Iris pigment epithelial cell (primary cell): ENCODE measurements around the gene LPIN1.
A peak's percentile ranks its signal among the peaks of the same experiment; 100 is the strongest.
"Not testable (repeated sequence)": the region's sequence is repeated elsewhere in the genome, so short reads cannot be mapped to it uniquely, and the experiment has no call there.

Experiments
- DNase-seq: peaks from one replicate; pipeline ENCODE4 v3.0.0-alpha.2; 2011; ENCODE audit warnings: low read depth

The LPIN1 gene

DNA sequence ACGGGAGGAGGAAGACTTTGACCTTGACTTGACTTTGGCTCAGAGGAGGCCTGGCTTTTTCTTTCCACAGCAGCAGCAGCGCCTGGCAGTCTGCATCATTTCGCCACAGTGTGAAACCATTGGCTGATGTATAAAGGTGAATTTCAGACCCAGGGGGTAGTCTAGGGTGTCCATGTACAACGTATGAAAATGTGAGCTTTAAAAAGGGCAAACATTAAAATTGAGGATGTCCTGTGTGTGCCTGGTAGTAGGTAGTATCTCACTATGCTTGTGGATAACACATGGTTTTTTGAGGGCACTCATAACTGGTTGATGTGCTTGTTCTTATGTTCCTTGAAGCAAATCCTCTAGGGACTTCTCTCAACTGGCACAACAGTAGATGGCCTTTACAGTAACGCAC lies 86.1 kb downstream of the LPIN1 start:
- DNase-seq = no peak

DNA sequence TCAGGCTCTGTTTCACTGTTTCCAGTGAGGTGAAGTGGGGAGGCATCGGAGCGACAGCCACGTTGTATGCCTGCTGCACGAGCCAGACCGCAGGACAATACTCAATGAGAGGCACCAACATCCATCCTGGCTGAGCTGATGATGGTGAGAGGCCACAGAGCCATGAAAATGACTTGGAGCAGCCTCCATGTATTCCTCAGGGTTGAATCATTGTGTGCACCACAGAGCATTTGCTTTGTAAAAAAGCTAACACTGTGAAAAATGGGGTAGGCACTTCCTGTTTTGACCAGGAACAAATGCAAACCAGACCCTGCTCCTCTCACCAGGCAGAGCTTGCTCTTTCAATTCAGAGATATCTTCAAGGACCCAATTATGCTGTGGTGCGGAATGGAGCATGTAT lies 87.2 kb downstream of the LPIN1 start:
- peak; percentile 56 for DNase-seq

DNA sequence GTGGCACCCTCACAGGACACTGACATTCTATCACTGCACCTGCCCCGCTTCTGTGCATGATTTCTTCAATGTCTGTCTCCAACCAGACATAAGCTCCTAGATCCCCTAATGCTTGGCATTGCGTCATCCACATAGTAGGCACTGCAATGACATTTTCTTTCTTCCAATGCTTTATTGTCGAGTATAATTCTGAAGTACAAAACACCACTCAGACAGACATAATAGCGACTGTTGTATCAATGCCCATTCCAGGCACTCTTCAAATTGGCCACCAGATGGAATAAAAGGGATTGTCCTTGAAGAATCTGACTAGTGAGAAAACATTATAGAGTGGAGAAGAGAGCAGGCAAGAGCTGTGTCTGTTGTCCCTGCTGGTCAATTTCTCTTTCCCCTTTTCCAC lies 89.0 kb downstream of the LPIN1 start:
- no peak for DNase-seq

GRCh38 chr2:11836647-11837219 lies 90.3 kb downstream of the LPIN1 start:
- DNase-seq = no peak

- DNase-seq = no peak
These were observed 91.7 kb downstream of the LPIN1 start for GRCh38 chr2:11837875-11838734.

- DNase-seq = no peak
These were observed 93.5 kb downstream of the LPIN1 start for GRCh38 chr2:11839916-11840315.

DNA sequence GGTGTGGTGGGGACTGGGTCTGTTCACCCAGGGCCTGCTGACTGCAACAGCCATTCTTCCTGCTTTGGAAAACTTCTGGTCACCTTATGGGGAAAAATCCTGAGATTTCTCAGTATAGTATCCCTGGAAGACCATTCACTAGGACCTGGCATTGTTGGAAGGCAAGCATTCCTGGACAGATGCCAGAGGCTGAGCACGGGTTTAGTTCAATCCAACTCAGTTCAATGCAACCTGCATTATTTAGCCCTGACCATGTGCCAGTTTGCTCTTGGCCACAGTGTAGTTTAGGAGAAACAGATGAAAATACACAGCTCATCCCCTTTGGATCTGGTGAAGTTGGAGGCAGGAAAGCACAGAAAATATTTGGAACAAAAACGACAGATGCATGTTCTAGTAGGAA lies 95.9 kb downstream of the LPIN1 start:
- DNase-seq = no peak

DNA sequence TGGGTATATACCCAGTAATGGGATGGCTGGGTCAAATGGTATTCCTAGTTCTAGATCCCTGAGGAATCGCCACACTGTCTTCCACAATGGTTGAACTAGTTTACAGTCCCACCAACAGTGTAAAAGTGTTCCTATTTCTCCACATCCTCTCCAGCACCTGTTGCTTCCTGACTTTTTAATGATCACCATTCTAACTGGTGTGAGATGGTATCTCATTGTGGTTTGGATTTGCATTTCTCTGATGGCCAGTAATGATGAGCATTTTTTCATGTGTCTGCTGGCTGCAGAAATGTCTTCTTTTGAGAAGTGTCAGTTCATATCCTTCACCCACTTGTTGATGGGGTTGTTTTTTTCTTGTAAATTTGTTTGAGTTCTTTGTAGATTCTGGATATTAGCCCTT lies 98.4 kb downstream of the LPIN1 start:
- DNase-seq = not testable (repeated sequence)

- not testable (repeated sequence) for DNase-seq
These were observed 101.5 kb downstream of the LPIN1 start for GRCh38 chr2:11847935-11848334.

GRCh38 chr2:11850082-11850481 lies 103.7 kb downstream of the LPIN1 start:
- DNase-seq = no peak

DNA sequence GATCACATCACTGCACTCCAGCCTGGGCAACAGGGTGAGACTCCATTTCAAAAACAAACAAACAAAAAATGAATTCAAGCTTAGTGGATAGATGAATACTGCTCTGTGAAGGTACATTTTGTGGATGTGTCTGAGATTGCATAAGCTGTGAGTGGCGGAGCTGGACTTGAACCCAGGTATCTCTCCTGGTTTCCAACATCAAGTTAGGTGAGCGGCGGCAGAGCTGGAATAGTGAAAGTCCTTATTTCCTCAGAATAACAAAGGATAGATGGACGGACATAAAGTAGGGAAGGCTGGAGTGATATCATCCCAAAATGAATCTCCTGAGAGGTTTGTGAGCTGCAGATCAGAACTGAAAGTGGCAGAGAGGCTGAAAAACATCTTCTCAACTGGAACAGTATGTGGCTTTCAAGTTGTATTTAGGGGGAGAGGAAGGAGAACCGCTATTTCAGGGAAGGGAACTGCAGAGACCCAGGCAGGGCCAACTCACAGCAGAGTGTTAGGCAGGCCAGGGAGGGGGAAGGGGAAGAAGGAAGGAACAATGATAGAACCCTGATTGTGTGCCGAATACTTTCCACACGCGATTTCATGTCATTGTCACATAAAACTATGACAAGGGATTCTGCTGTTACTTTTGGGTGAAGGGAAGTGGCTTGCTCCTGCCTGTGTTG lies 106.2 kb downstream of the LPIN1 start:
- DNase-seq = no peak

- DNase-seq = no peak
These were observed 106.8 kb downstream of the LPIN1 start for GRCh38 chr2:11853197-11853588.

- DNase-seq = no peak
These were observed 108.8 kb downstream of the LPIN1 start for GRCh38 chr2:11855064-11855760.

GRCh38 chr2:11856095-11856494 lies 109.7 kb downstream of the LPIN1 start:
- no peak for DNase-seq

GRCh38 chr2:11858883-11859282 lies 112.5 kb downstream of the LPIN1 start:
- DNase-seq = no peak

- not testable (repeated sequence) for DNase-seq
These were observed 113.5 kb downstream of the LPIN1 start for GRCh38 chr2:11859975-11860374.

DNA sequence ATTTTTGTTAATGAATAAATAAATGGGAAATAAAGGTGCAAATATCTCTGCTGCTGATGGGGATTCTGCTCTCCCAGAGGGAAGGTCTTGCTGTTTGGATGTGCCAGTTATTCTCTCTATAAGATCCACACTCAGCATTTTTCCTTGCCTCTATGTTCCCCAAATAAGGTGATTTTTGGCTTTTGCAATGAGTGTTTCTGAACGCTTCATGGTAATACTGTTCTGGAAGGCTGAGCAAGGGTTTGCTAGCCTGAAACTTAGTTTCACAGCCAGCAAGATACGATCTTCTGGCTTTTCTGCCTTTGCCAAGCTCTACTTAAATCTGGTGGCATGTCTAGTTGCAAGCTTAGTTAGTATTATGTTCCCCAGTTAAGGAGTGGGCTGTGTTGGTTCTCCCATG lies 114.6 kb downstream of the LPIN1 start:
- DNase-seq = no peak

- DNase-seq = no peak
These were observed 115.6 kb downstream of the LPIN1 start for GRCh38 chr2:11862049-11862448.

GRCh38 chr2:11863103-11863502 lies 116.7 kb downstream of the LPIN1 start:
- no peak for DNase-seq

- peak; percentile 86 for DNase-seq
These were observed 117.3 kb downstream of the LPIN1 start for GRCh38 chr2:11863513-11864328.

DNA sequence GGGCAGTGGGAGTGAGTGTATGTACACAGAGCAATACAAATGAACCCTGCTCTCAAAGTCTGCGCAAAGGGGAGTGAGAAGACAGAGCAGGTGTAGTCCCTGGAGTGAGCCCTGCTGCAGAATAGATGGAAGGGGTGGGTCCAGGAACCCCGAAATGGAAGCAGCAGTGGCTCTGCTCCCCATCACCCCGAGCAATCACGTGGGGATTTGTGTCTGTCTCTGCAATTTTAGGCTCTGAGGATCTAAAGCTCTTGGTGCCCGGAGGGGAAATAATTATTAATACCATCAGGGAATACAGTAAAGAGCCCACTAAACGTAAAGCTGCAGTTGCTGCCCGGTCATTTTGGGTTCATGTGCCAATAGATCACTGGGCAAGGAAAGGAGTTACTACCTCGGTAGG lies 118.3 kb downstream of the LPIN1 start:
- no peak for DNase-seq

GRCh38 chr2:11865378-11865777 lies 118.9 kb downstream of the LPIN1 start:
- DNase-seq = no peak
